Ramos (cell line): ENCODE data around the gene OBSCN.

Experiments used
- in situ Hi-C: fragments of 300-500 bp; cut with MboI; formaldehyde crosslinking; loops from one replicate; pipeline ENCODE4 v1.14.3; 2022; ENCODE audit warnings: low sequenced_read_pairs; ENCODE audit not compliant: unreplicated experiment

Gene OBSCN

DNA sequence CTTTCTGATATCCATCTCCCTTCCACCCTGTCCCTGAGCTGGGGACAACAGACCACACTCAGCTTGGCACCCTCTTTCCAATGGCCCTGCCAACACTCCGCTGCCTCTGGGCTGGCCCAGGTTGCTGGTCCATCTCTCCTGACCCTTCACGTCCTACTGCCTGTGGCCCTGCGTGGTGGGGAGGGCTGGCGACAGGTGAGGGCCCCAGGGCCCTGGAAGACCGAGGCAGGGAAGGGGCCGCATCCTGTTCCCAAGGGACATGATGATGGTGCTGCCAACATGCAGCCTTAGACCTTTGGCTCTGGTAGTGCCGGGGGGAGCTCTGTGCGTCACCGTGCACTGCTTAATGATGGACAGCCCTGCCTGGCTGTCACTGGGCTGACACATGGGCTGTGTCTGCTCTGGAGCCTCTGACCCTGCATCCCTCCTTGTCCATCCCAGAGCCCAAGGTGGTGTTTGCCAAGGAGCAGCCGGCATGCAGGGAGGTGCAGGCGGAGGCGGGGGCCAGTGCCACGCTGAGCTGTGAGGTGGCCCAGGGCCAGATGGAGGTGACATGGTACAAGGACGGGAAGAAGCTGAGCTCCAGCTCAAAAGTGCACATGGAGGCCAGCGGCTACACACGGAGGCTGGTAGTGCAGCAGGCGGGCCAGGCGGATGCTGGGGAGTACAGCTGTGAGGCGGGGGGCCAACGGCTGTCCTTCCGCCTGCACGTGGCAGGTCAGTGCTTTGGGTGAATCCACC lies 65.2 kb downstream of the OBSCN start:
- in situ Hi-C loops, result no loop called here

DNA sequence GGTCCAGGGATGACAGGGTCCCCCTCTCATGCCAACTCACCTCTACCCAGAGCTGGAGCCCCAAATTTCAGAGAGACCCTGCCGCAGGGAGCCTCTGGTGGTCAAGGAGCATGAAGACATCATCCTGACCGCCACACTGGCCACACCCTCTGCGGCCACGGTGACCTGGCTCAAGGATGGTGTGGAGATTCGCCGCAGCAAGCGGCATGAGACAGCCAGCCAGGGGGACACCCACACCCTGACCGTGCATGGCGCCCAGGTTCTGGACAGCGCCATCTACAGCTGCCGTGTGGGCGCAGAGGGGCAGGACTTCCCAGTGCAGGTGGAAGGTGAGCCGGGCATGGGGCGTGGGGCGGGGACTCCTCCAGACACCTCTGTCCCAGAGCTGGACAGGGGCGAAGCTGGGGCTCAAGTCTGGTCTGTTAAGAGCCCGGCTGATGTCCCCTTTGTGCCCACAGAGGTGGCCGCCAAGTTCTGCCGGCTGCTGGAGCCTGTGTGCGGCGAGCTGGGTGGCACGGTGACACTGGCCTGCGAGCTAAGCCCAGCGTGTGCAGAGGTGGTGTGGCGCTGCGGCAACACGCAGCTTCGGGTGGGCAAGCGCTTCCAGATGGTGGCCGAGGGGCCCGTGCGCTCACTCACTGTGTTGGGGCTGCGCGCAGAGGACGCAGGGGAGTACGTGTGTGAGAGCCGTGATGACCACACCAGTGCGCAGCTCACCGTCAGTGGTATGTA lies 66.0 kb downstream of the OBSCN start:
- in situ Hi-C loops, result no loop called here

DNA sequence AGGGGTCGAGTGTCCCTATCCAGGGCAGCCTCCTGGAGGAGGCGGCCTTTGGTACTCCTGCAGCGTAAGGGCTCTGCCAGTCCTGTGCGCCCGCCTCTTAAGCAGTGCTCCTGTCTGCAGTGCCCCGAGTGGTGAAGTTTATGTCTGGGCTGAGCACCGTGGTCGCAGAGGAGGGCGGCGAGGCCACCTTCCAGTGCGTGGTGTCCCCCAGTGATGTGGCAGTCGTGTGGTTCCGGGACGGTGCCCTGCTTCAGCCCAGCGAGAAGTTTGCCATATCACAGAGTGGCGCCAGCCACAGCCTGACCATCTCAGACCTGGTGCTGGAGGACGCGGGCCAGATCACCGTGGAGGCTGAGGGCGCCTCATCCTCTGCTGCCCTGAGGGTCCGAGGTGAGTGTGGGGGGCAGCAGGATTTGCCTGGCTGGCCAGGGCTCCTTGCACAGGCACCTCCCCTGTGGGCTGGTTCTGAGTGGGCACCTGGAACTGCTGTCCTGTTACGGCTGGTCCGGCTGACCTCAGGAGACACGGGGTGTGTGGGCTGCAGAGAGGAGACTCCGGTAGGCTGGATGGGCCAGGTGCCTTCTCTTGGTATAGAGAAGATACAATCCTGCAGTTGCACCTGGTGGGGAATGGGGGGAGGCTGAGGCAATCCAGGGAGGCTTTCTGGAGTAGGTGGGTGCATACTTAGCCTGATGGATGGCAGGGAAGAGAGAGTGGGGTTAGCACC lies 66.8 kb downstream of the OBSCN start:
- in situ Hi-C loops, result no loop called here

DNA sequence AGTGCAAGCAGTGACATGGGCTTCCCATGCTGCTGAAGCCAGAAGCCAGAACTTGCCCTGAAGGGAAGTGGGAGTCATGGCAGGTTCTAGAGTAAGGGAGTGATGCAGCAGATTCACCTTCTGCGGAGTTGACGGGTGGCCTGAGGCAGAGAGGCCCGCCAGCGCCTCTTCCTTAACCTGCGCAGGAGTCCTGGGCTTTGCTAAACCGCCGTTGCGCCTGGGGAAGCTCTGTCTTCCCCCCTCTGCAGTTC lies 67.3 kb downstream of the OBSCN start:
- in situ Hi-C loops, result no loop called here

DNA sequence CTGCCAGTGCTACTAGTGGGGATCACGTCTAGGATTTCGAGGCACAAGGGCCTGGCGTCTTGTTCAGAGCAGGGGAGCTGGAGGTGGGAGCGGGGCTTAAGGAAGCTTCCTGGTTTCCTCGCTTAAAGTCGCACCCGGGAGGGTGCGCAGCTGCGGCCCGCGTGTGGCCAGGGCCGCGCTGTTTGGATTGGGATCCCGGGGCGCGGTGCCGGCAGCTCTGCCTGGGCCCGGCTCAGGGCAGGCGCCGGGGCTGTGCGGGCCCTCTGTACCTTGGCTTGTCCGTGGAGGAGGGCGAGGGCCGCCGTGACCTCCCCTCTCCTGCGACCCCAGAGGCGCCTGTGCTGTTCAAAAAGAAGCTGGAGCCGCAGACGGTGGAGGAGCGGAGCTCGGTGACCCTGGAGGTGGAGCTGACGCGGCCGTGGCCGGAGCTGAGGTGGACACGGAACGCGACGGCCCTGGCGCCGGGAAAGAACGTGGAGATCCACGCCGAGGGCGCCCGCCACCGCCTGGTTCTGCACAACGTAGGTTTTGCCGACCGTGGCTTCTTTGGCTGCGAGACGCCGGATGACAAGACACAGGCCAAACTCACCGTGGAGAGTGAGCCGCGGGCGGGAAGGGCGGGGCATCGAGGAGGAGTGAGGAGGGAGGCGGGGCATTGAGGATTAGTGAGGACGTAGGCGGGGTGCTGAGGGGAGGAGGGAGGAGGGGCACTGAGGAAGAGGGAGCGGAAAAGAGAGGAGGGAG lies 67.8 kb downstream of the OBSCN start:
- in situ Hi-C loops, result no loop called here

DNA sequence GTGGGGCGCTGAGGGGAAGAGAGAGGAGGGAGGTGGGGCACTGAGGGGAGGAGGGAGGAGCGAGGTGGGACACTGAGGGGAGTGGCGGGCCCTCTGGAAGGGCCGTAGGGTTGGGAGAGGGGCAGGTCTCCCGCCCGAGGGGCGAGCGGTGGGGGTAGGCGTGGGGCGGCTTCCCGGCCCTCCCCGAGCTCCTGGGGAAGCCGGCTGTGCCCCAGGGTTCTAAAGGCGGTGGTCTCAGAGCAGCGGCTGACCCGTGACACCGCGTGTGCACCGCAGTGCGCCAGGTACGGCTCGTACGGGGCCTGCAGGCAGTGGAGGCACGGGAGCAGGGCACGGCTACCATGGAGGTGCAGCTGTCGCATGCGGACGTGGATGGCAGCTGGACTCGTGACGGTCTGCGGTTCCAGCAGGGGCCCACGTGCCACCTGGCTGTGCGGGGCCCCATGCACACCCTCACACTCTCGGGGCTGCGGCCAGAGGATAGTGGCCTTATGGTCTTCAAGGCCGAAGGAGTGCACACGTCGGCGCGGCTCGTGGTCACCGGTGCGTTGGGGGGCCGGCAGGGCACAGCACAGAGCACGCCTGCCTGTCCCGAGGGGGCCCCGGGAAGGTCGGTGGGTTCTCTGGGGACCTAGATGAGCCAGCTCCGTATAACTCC lies 68.5 kb downstream of the OBSCN start:
- in situ Hi-C loops, result no loop called here

DNA sequence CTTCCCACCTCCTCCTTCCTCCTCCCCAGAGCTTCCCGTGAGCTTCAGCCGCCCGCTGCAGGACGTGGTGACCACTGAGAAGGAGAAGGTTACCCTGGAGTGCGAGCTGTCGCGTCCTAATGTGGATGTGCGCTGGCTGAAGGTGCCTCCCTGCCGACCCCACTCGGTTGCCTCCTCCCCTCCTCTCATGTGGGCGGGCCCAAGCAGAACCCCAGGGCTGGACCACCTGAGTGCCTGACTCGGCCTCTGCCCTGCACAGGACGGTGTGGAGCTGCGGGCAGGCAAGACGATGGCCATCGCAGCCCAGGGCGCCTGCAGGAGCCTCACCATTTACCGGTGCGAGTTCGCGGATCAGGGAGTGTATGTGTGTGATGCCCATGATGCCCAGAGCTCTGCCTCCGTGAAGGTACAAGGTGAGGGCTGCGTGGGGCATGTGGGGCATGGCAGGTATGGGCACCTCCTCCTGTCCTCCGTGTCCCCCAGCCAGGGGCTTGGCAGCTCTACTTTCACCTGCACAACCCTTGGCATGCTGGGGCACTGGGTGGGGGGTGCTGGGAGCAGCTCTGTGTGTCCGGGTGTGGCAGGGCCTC lies 69.2 kb downstream of the OBSCN start:
- in situ Hi-C loops, result no loop called here

DNA sequence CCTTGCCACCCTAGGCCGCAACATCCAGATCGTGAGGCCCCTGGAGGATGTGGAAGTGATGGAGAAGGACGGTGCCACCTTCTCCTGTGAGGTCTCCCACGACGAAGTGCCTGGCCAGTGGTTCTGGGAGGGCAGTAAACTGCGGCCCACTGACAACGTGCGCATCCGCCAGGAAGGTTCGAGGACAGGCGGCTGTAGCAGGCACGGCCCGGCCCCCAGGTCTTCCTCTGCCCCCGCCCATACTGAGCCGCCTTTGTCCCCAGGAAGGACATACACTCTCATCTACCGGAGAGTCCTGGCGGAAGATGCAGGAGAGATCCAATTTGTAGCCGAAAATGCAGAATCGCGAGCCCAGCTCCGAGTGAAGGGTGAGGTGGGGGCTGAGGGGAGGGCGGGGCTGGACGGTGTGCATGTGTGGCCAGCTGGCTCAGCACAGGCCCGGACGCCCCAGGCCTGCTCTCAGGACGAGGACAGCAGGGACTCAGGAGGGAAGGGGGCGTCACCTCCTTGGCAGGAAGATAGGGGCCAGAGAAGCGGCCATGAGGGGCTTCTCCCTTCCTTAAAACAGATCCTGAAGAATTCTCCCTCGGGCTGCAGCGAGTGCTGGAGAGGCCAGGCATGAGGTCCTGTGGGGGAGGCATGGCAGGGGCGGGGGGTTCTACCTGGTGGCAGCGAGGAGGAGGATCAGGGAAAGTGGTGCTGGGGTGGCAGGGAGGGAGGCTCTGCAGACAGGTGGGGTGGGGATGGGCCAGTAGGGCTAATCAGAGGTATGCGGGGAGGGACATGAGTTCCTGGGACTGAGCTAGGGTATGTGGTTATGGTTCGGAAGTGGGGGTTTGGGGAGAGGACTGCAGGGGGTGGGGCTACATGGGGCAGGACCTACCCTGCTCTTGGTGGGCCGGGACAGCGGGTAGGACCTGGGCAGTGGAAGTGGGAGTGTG lies 69.9 kb downstream of the OBSCN start:
- in situ Hi-C loops, result no loop called here

DNA sequence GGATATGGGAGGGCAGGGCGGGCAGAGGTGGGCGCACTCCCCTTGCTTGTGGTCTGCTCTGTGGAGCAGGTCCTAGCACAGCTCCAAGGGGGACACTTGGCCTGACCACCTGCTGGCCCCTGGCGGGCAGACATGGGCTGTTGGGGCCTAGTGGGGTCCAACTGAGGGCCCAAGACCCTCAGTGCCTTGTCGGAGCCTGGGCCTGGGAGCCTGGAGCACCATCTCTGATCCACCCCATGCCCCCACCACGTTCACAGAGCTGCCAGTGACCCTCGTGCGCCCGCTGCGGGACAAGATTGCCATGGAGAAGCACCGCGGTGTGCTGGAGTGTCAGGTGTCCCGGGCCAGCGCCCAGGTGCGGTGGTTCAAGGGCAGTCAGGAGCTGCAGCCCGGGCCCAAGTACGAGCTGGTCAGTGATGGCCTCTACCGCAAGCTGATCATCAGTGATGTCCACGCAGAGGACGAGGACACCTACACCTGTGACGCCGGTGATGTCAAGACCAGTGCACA lies 70.6 kb downstream of the OBSCN start:
- in situ Hi-C loops, result no loop called here

DNA sequence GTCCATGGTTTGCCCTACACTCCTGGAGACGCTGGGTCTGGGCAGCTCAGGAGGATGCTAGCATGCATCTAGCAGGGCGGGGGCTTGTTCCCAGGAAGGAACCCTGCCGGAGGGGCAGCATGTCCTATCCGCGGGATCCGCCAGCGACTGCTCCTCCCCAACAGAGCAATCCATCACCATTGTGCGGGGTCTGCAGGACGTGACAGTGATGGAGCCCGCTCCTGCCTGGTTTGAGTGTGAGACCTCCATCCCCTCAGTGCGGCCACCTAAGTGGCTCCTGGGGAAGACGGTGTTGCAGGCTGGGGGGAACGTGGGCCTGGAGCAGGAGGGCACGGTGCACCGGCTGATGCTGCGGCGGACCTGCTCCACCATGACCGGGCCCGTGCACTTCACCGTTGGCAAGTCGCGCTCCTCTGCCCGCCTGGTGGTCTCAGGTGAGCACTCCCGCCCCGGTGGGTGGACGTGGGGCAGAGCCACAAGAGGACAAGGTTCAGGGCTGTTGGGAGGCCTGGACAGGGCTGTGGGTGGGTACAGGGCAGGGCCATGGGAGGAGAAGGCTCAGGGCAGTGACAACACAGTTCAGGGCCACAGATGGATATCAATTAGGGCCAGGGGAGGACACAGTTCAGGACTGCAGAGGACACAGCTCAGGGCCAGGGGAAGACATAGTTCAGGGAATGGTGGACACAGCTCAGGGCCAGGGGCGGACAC lies 71.3 kb downstream of the OBSCN start:
- in situ Hi-C loops, result no loop called here

DNA sequence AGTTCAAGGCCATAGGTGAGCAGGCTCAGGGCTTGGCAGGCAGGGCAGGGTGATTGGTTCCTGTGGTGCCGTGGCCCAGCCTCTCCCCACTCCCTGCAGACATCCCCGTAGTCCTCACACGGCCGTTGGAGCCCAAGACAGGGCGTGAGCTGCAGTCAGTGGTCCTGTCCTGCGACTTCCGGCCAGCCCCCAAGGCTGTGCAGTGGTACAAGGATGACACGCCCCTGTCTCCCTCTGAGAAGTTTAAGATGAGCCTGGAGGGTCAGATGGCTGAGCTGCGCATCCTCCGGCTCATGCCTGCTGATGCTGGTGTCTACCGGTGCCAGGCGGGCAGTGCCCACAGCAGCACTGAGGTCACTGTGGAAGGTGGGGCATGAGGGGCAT lies 71.9 kb downstream of the OBSCN start:
- in situ Hi-C loops, result no loop called here

DNA sequence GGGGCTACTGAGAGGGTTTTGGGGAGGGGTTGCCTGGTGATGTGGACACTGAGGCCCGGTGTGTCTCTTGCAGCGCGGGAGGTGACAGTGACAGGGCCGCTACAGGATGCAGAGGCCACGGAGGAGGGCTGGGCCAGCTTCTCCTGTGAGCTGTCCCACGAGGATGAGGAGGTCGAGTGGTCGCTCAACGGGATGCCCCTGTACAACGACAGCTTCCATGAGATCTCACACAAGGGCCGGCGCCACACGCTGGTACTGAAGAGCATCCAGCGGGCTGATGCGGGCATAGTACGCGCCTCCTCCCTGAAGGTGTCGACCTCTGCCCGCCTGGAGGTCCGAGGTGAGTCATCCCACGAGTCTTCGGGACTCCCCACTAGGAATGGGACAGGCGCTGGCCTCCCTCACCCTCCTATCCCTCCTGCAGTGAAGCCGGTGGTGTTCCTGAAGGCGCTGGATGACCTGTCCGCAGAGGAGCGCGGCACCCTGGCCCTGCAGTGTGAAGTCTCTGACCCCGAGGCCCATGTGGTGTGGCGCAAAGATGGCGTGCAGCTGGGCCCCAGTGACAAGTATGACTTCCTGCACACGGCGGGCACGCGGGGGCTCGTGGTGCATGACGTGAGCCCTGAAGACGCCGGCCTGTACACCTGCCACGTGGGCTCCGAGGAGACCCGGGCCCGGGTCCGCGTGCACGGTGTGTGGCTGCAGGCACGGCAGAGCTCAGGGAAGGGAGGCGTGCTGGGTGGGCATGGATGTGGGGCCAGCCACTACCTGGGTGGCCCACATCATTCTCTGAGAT lies 72.5 kb downstream of the OBSCN start:
- in situ Hi-C loops, result no loop called here

DNA sequence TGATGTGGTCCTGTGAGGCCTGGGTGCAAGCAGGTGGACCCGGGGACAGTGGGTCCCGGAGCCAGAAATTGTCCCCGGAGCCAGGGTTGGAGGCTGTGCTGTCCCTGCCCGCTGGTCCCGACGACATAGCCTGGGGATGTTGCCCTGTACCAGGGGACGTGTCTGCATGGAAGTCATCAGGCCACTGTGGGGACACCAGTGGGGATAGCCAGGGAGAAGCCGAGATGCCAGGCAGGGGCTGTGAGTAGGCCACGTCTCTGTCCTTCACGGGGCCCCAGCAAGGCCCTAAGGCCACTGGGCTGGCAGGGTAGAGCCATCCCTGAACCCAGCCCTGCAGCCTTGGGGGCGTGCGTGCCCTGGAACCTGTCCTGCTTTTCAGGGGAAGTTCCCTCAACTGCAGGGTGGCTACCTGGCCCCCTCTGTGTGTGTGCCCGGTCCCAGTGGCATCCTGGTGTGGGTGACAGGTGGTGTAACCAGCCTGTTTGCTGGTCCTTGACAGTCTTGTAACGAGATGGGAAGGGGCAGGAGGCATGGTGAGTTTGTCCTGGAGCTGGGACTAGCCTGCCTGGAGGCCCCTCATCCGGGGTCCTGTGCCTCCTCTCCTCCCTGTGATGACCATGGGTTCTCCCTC lies 73.2 kb downstream of the OBSCN start:
- in situ Hi-C loops, result no loop called here

DNA sequence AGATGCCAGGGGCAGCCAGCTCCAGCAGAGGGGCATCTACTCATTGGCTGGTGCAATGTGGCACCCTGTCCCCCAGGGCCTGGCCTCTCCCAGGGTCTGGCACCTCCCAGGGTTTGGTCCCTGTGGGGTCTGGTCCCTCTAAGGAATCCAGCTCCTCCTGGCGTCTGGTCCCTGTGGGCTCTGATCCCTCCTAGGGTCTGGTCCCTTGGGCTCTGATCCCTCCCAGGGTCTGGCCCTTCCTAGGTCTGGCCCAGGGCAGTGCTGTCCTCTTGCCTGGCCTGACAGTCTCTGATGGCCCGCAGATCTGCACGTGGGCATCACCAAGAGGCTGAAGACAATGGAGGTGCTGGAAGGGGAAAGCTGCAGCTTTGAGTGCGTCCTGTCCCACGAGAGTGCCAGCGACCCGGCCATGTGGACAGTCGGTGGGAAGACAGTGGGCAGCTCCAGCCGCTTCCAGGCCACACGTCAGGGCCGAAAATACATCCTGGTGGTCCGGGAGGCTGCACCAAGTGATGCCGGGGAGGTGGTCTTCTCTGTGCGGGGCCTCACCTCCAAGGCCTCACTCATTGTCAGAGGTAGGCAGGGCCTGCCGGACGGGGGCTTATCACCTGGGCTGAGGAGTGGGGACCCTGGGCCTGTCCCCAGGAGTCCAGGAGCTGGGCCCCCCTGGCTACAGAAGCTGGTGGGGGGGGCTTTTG lies 73.9 kb downstream of the OBSCN start:
- in situ Hi-C loops, result no loop called here

DNA sequence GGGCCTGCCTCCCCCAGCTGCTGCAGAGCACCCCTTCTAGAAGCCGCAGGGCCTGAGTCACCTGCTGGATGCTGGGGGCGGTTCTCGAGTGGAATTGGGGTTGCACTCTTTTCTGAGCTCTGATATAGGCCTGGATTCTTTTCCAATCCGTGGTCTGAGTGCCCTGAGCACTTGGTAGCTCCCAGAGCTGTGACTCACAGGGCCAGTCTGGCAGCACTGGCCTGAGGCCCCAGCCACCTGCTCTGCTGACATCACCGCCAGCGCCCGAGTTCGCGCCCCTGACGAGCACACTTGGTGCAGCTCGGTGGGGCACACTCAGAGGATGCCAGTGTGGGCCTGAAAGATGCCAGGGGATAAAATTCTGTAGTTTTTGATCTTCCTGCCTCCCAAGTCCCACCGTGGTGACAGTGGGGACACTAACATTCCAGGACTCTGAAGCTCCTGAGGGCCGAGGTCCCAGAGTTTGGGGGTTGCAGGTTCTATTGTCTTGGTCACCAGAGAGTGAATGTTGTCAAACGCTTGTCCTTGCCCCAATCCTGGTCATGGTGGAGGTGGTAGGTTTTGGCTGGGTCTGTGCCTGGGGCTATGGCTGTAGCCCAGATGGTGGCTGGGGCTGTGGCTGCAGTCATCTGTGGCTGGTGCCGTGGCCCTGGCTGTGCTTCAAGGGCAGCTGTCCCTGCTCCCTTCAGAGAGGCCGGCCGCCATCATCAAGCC lies 74.6 kb downstream of the OBSCN start:
- in situ Hi-C loops, result no loop called here

DNA sequence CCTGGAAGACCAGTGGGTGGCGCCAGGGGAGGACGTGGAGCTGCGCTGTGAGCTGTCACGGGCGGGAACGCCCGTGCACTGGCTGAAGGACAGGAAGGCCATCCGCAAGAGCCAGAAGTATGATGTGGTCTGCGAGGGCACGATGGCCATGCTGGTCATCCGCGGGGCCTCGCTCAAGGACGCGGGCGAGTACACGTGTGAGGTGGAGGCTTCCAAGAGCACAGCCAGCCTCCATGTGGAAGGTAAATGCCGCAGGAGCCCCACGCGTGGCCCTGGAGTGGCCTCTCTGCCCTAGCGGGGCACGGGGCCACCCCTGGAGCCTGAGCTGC lies 75.2 kb downstream of the OBSCN start:
- in situ Hi-C loops, result no loop called here
